HG03378 (cell line): ENCODE data around the gene MAGI2.

ENCODE experiments used
- ATAC-seq: cut with Tn5 transposase; IDR thresholded peaks from one replicate; pipeline ENCODE4 v1.9.1; 2021; ENCODE audit warnings: mild to moderate bottlenecking, moderate library complexity; ENCODE audit not compliant: unreplicated experiment

Gene MAGI2

GRCh38 chr7:78842068-78842467 is 611.4 kb downstream of the MAGI2 start:
- no peak for ATAC-seq

- no peak for ATAC-seq
Observed at GRCh38 chr7:78835897-78836296, 617.6 kb downstream of the MAGI2 start.

GRCh38 chr7:78828317-78828716 is 625.1 kb downstream of the MAGI2 start:
- no peak for ATAC-seq

- no peak for ATAC-seq
Observed at GRCh38 chr7:78803501-78804127, 649.9 kb downstream of the MAGI2 start.

GRCh38 chr7:78794101-78794500 is 659.4 kb downstream of the MAGI2 start:
- ATAC-seq = no peak

GRCh38 chr7:78792624-78793023 is 660.8 kb downstream of the MAGI2 start:
- no peak for ATAC-seq

- no peak for ATAC-seq
Observed at GRCh38 chr7:78792006-78792405, 661.5 kb downstream of the MAGI2 start.

- ATAC-seq = no peak
Observed at GRCh38 chr7:78788464-78788863, 665.0 kb downstream of the MAGI2 start.

GRCh38 chr7:78787854-78788253 is 665.6 kb downstream of the MAGI2 start:
- no peak for ATAC-seq

GRCh38 chr7:78786055-78786454 is 667.4 kb downstream of the MAGI2 start:
- no peak for ATAC-seq

- no peak for ATAC-seq
Observed at GRCh38 chr7:78783179-78783962, 670.1 kb downstream of the MAGI2 start.

- ATAC-seq = no peak
Observed at GRCh38 chr7:78780560-78780959, 672.9 kb downstream of the MAGI2 start.

- no peak for ATAC-seq
Observed at GRCh38 chr7:78779788-78780187, 673.7 kb downstream of the MAGI2 start.

GRCh38 chr7:78777829-78778228 is 675.6 kb downstream of the MAGI2 start:
- ATAC-seq = no peak

GRCh38 chr7:78770422-78771410 is 682.8 kb downstream of the MAGI2 start:
- peak; percentile 37 for ATAC-seq

GRCh38 chr7:78769481-78770101 is 683.9 kb downstream of the MAGI2 start:
- ATAC-seq = peak; percentile 96

- ATAC-seq = no peak
Observed at GRCh38 chr7:78768859-78769258, 684.6 kb downstream of the MAGI2 start.

- ATAC-seq = no peak
Observed at GRCh38 chr7:78765943-78766729, 687.3 kb downstream of the MAGI2 start.

GRCh38 chr7:78764571-78764970 is 688.9 kb downstream of the MAGI2 start:
- ATAC-seq = no peak

- ATAC-seq = no peak
Observed at GRCh38 chr7:78762625-78763024, 690.8 kb downstream of the MAGI2 start.
